ENCODE measurements around the gene UGGT1. TPM values are rescaled to one million over a fixed set of nuclear protein-coding genes. Genes with fewer than 3 reads are reported as not detected.

UGGT1 gene
- total and polyA plus RNA-seq, 2 donors (not counting 3 experiments of a cell fraction or from before 2014, with no cell fraction given), result 27.6 to 83.2 TPM

DNA sequence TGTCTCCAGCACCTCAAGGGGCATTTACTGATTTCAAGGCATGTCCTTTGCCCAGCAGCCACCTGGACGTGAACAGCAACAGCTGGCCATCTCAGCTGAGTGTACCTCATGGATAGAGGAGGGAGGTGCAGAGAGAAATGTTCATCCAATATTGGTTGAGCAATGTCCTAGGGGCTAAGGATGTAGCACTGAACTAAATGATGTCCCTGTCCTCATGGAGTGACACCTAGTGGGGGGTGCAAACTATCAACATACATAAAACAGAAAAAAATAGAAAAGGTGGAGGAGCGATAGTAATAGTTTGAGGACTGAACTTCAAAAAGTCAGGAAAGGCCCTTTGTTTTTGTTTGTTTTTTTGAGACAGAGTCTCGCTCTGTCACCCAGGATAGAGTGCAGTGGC, 4.8 kb upstream of the UGGT1 start:
- CTCF ChIA-PET, result interaction anchor here (1.0 to 2.5 kb wide), 2 partner anchors 23 to 32 kb away, joined by 3 to 8 read pairs; no protein-coding TSS in a partner anchor
- POLR2A ChIA-PET, result no interaction called here
- no peak overlapping the region for H3K27ac ChIP-seq (ENCODE audit: insufficient read depth, low read depth, low read length)
- no peaks in the 10 kb centered on the region for H3K4me1 ChIP-seq (ENCODE audit: control insufficient read depth, extremely low read depth, insufficient read depth, low read length)
- BruUV-seq (replicated peaks), result no TSS peak
- no peaks in the 10 kb centered on the region for H3K27me3 ChIP-seq (ENCODE audit: control insufficient read depth in 2 of 2, insufficient read depth in 2 of 2, low read length in 2 of 2)
- H3K36me3 ChIP-seq (ENCODE audit: control insufficient read depth in 2 of 2, extremely low read depth in 1 of 2, insufficient read depth in 2 of 2, low read length in 2 of 2), result no peaks in the 10 kb centered on the region
- no peak overlapping the region for H2AFZ ChIP-seq (ENCODE audit: low read depth, low read length)
- dilution Hi-C loops (cut with MboI; ENCODE audit: extremely low pct_ligation_motif_present, low sequenced_read_pairs), result no loop called here
- H3K4me3 ChIP-seq (replicated peaks in 1 of 3; ENCODE audit: insufficient read depth in 1 of 3, low read depth in 1 of 3, low read length in 3 of 3), result no peak overlapping the region
- H3K9me3 ChIP-seq (replicated peaks; ENCODE audit: control insufficient read depth, insufficient read depth, low read length), result no peaks in the 10 kb centered on the region
- intact Hi-C loops (cut with micrococcal nuclease), result no loop called here
- TF ChIP-seq, protein P1, sequence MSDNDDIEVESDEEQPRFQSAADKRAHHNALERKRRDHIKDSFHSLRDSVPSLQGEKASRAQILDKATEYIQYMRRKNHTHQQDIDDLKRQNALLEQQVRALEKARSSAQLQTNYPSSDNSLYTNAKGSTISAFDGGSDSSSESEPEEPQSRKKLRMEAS (IDR thresholded peaks at IDR 0.05; ENCODE audit: insufficient read depth, insufficient read length), result no peak
- TF ChIP-seq FOS (IDR thresholded peaks at IDR 0.05; ENCODE audit: borderline replicate concordance, insufficient read depth, low read length), result no peak
- no peak for TF ChIP-seq JUN (IDR thresholded peaks at IDR 0.05; ENCODE audit: borderline replicate concordance, insufficient read depth, insufficient read length, low read depth)
- no peak for TF ChIP-seq GATA2 (IDR thresholded peaks at IDR 0.05; ENCODE audit: insufficient read depth, insufficient read length, low read depth, low read length)
- no peak overlapping the region for H3K9ac ChIP-seq (replicated peaks; ENCODE audit: extremely low read depth, insufficient read depth, low read length)
- H3K4me2 ChIP-seq (ENCODE audit: insufficient read depth, low read length), result no peak overlapping the region
- FAIRE-seq, result no peak
- H4K20me1 ChIP-seq (replicated peaks; ENCODE audit: control insufficient read depth, extremely low read depth, insufficient read depth, low read length), result no peaks in the 10 kb centered on the region
- no peak for DNase-seq (ENCODE audit: low read depth, low spot score)
- peaks cover under 1% of the 10 kb centered on the region for H3K79me2 ChIP-seq (ENCODE audit: control insufficient read depth, insufficient read depth, low read length)
- no peaks in the 10 kb centered on the region for H3K9me1 ChIP-seq (replicated peaks; ENCODE audit: control insufficient read depth, extremely low read depth, insufficient read depth, low read length)

DNA sequence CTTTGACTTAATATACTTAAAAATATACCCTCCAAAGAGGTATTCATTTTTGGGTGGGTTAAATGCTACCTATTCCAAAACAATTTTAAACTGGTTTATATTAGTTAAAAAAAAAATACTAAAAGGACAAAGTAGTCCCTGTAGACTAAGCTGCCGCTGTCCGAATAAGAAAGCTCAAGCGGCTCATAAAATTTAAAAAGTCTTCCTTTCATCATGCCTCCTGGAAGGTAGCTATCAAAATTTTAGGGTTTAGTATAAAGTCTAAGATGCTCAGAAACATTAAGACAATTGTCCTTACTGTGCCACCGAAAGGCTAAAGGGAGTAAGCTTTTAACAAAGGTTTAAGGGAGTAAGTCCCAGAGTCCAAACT, 440 bp upstream of the UGGT1 start:
- H3K4me1 ChIP-seq (ENCODE audit: control insufficient read depth, extremely low read depth, insufficient read depth, low read length), result peaks cover 5% of the 10 kb centered on the region
- no peaks in the 10 kb centered on the region for H3K9me1 ChIP-seq (replicated peaks; ENCODE audit: control insufficient read depth, extremely low read depth, insufficient read depth, low read length)
- H3K79me2 ChIP-seq (ENCODE audit: control insufficient read depth, insufficient read depth, low read length), result peaks cover 42% of the 10 kb centered on the region
- H3K4me3 ChIP-seq (replicated peaks in 1 of 3; ENCODE audit: insufficient read depth in 1 of 3, low read depth in 1 of 3, low read length in 3 of 3), result peak overlapping the region; percentile 53 to 89 (median 87)
- peak overlapping the region; percentile 77 for H3K4me2 ChIP-seq (ENCODE audit: insufficient read depth, low read length)
- intact Hi-C loops (cut with micrococcal nuclease) (loop anchor here (10.0 kb wide), 1 partner anchor 206 kb away; the partner anchor contains the start of gene AMMECR1L), dilution Hi-C loops (cut with MboI; ENCODE audit: extremely low pct_ligation_motif_present, low sequenced_read_pairs) (no loop called here)
- TF ChIP-seq, protein P2, sequence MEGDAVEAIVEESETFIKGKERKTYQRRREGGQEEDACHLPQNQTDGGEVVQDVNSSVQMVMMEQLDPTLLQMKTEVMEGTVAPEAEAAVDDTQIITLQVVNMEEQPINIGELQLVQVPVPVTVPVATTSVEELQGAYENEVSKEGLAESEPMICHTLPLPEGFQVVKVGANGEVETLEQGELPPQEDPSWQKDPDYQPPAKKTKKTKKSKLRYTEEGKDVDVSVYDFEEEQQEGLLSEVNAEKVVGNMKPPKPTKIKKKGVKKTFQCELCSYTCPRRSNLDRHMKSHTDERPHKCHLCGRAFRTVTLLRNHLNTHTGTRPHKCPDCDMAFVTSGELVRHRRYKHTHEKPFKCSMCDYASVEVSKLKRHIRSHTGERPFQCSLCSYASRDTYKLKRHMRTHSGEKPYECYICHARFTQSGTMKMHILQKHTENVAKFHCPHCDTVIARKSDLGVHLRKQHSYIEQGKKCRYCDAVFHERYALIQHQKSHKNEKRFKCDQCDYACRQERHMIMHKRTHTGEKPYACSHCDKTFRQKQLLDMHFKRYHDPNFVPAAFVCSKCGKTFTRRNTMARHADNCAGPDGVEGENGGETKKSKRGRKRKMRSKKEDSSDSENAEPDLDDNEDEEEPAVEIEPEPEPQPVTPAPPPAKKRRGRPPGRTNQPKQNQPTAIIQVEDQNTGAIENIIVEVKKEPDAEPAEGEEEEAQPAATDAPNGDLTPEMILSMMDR (IDR thresholded peaks at IDR 0.05; ENCODE audit: extremely low read depth in 1 of 2, insufficient read depth in 1 of 2, low read depth in 1 of 2, low read length in 2 of 2), result no peak
- TF ChIP-seq POLR2AphosphoS5 (IDR thresholded peaks at IDR 0.05; ENCODE audit: insufficient read depth, low read depth, low read length) (no peak), EZH2 (IDR thresholded peaks at IDR 0.05; ENCODE audit: borderline replicate concordance, low read depth, low read length, severe bottlenecking) (no peak), GATA2 (IDR thresholded peaks at IDR 0.05; ENCODE audit: insufficient read depth, insufficient read length, low read depth, low read length) (no peak), FOS (IDR thresholded peaks at IDR 0.05; ENCODE audit: borderline replicate concordance, insufficient read depth, low read length) (no peak), POLR2A (IDR thresholded peaks at IDR 0.05; ENCODE audit: low read depth, low read length) (no peak), JUN (IDR thresholded peaks at IDR 0.05; ENCODE audit: borderline replicate concordance, insufficient read depth, insufficient read length, low read depth) (no peak), MYC (IDR thresholded peaks at IDR 0.05; ENCODE audit: low read depth, low read length) (no peak)
- TF ChIP-seq, protein P1 (IDR thresholded peaks at IDR 0.05; ENCODE audit: insufficient read depth, insufficient read length), result no peak
- ChIA-PET CTCF (interaction anchor here (0.5 to 3.4 kb wide), 5 partner anchors 12 to 174 kb away, joined by 3 to 27 read pairs (median 3); no protein-coding TSS in a partner anchor), POLR2A (interaction anchor here (0.7 to 1.1 kb wide), 4 partner anchors 15 to 74 kb away, joined by 3 to 4 read pairs (median 3); partner anchors contain the start of gene SAP130)
- peak overlapping the region; percentile 56 for H3K27ac ChIP-seq (ENCODE audit: insufficient read depth, low read depth, low read length)
- peak overlapping the region; percentile 27 for H2AFZ ChIP-seq (ENCODE audit: low read depth, low read length)
- H3K27me3 ChIP-seq (ENCODE audit: control insufficient read depth in 2 of 2, insufficient read depth in 2 of 2, low read length in 2 of 2), result no peaks in the 10 kb centered on the region
- TSS peak; percentile 99 for BruUV-seq (replicated peaks)
- H4K20me1 ChIP-seq (replicated peaks; ENCODE audit: control insufficient read depth, extremely low read depth, insufficient read depth, low read length), result no peaks in the 10 kb centered on the region
- no peak for FAIRE-seq
- H3K9me3 ChIP-seq (replicated peaks; ENCODE audit: control insufficient read depth, insufficient read depth, low read length), result no peaks in the 10 kb centered on the region
- DNase-seq (ENCODE audit: low read depth, low spot score), result no peak
- H3K36me3 ChIP-seq (ENCODE audit: control insufficient read depth in 2 of 2, extremely low read depth in 1 of 2, insufficient read depth in 2 of 2, low read length in 2 of 2), result peaks cover 0 to 3% of the 10 kb centered on the region in 2 experiments
- H3K9ac ChIP-seq (replicated peaks; ENCODE audit: extremely low read depth, insufficient read depth, low read length), result peak overlapping the region; percentile 80

Measured in endothelial cell of umbilical vein (primary cell).